SU-DHL-6 (cell line): Measurements from ENCODE around the gene ENDOD1.

Experiments
- H2AFZ ChIP-seq: fragments of 200-600 bp; sonication (generic); 2 replicates; pipeline ENCODE4 v1.6.1; 2014; ENCODE audit warnings: low read depth, mild to moderate bottlenecking, moderate library complexity, mixed read lengths, antibody characterized with exemption, low read length; ENCODE audit not compliant: severe bottlenecking
- H3F3A ChIP-seq: fragments of 200-600 bp; shearing (Covaris generic); 2 replicates; pipeline ENCODE4 v1.6.0; 2016; ENCODE audit warnings: antibody characterized with exemption, mild to moderate bottlenecking; ENCODE audit not compliant: insufficient read depth
- H3K27ac ChIP-seq: fragments of 200-600 bp; sonication (generic); 2 replicates; pipeline ENCODE4 v1.5.1; 2016; ENCODE audit warnings: low read depth, mild to moderate bottlenecking, low read length, moderate library complexity, mixed read lengths
- H3K27me3 ChIP-seq: fragments of 200-600 bp; sonication (generic), shearing (Covaris generic); 2 replicates; pipeline ENCODE4 v1.6.0; 2014; ENCODE audit warnings: mild to moderate bottlenecking, low read length
- H3K36me3 ChIP-seq: fragments of 200-600 bp; sonication (generic); 2 replicates; pipeline ENCODE4 v1.6.1; 2014; ENCODE audit warnings: mild to moderate bottlenecking, low read length, mixed read lengths
- H3K4me2 ChIP-seq: fragments of 300-600, 200-600 bp; shearing (Covaris generic), sonication (generic); 2 replicates; pipeline ENCODE4 v1.6.0; 2014; ENCODE audit warnings: low read length, low read depth, mild to moderate bottlenecking; ENCODE audit not compliant: poor library complexity, severe bottlenecking
- H3K4me3 ChIP-seq: fragments of 200-600 bp; sonication (generic); 2 replicates; pipeline ENCODE4 v1.5.1; 2014; ENCODE audit warnings: antibody characterized with exemption, low read length, mild to moderate bottlenecking, mixed read lengths; ENCODE audit not compliant: insufficient read depth, poor library complexity, severe bottlenecking
- H3K79me2 ChIP-seq: fragments of 200-600 bp; sonication (generic); 2 replicates; pipeline ENCODE4 v1.6.1; 2014; ENCODE audit warnings: mild to moderate bottlenecking, low read length, moderate library complexity; ENCODE audit not compliant: insufficient read depth
- H3K9ac ChIP-seq: fragments of 200-600 bp; sonication (generic); 2 replicates; pipeline ENCODE4 v1.7.0; 2014; ENCODE audit warnings: mild to moderate bottlenecking, low read length
- H3K9me2 ChIP-seq: fragments of 200-600 bp; sonication (generic); replicated peaks from 2 replicates; pipeline ENCODE4 v1.6.1; 2014; ENCODE audit warnings: low read length; ENCODE audit not compliant: insufficient read depth
- H3K9me3 ChIP-seq: fragments of 200-600 bp; sonication (generic); 2 replicates; pipeline ENCODE4 v1.6.1; 2014; ENCODE audit warnings: low read length, mixed read lengths; ENCODE audit not compliant: insufficient read depth
- H4K20me1 ChIP-seq: fragments of 200-600 bp; sonication (generic); 2 replicates; pipeline ENCODE4 v1.6.1; 2014; ENCODE audit warnings: low read depth, mild to moderate bottlenecking, antibody characterized with exemption, low read length, moderate library complexity, mixed read lengths
- CTCF ChIP-seq: fragments of 200-600 bp; sonication (generic); IDR thresholded peaks from one replicate; pipeline ENCODE4 v1.5.1; 2017; ENCODE audit warnings: antibody characterized with exemption, mild to moderate bottlenecking, low read length, moderate library complexity; ENCODE audit not compliant: insufficient read depth, poor library complexity, severe bottlenecking
- EZH2phosphoT487 ChIP-seq: fragments of 200-600 bp; sonication (generic), shearing (Covaris generic); conservative IDR thresholded peaks from 2 replicates; pipeline ENCODE4 v1.6.1; 2018; ENCODE audit warnings: mild to moderate bottlenecking, antibody characterized with exemption, low read length, moderate library complexity, mixed read lengths

Gene ENDOD1

GRCh38 chr11:95154514-95154913, 64.9 kb downstream of the ENDOD1 start:
- H3K4me2 ChIP-seq = no peak overlapping the region
- no peaks in the 10 kb centered on the region for H3K27me3 ChIP-seq

GRCh38 chr11:95155385-95155784, 65.7 kb downstream of the ENDOD1 start:
- H4K20me1 ChIP-seq = no peaks in the 10 kb centered on the region
- no peaks in the 10 kb centered on the region for H3K79me2 ChIP-seq
- H3K9me2 ChIP-seq = no peaks in the 10 kb centered on the region
- no peak overlapping the region for H3K4me3 ChIP-seq
- no peak for TF ChIP-seq EZH2phosphoT487
- TF ChIP-seq CTCF = no peak
- no peaks in the 10 kb centered on the region for H3K36me3 ChIP-seq
- H3F3A ChIP-seq = no peaks in the 10 kb centered on the region
- no peak overlapping the region for H3K4me2 ChIP-seq
- H3K9ac ChIP-seq = no peak overlapping the region
- no peak overlapping the region for H3K27ac ChIP-seq
- no peaks in the 10 kb centered on the region for H3K9me3 ChIP-seq
- H3K27me3 ChIP-seq = no peaks in the 10 kb centered on the region
- H2AFZ ChIP-seq = no peak overlapping the region

More at GRCh38 chr11:95154514-95154913, 64.9 kb downstream of the ENDOD1 start:
- no peak for TF ChIP-seq EZH2phosphoT487
- TF ChIP-seq CTCF = peak; percentile 17
- Histone ChIP-seq H3K9ac (no peak overlapping the region), H2AFZ (no peak overlapping the region), H3K4me3 (no peak overlapping the region), H3K79me2 (no peaks in the 10 kb centered on the region), H3K9me3 (no peaks in the 10 kb centered on the region), H3K36me3 (no peaks in the 10 kb centered on the region), H3K9me2 (no peaks in the 10 kb centered on the region), H4K20me1 (no peaks in the 10 kb centered on the region), H3F3A (no peaks in the 10 kb centered on the region), H3K27ac (no peak overlapping the region)

GRCh38 chr11:95156133-95156721, 66.6 kb downstream of the ENDOD1 start:
- Histone ChIP-seq H3K36me3 (no peaks in the 10 kb centered on the region), H3K9me3 (no peaks in the 10 kb centered on the region), H3K79me2 (no peaks in the 10 kb centered on the region), H3K9me2 (no peaks in the 10 kb centered on the region), H2AFZ (no peak overlapping the region), H3K9ac (no peak overlapping the region), H4K20me1 (no peaks in the 10 kb centered on the region), H3K4me2 (no peak overlapping the region), H3F3A (no peaks in the 10 kb centered on the region), H3K4me3 (no peak overlapping the region), H3K27me3 (no peaks in the 10 kb centered on the region), H3K27ac (no peak overlapping the region)
- TF ChIP-seq CTCF = no peak
- no peak for TF ChIP-seq EZH2phosphoT487
